SK-N-SH treated with all-trans-retinoic acid at 6 μM for 48 hours (cell line): ENCODE results near the gene HHATL.

Experiments
- ATAC-seq: fragments of 200-7000 bp; cut with Tn5 transposase; 3 replicates; pipeline ENCODE4 v1.9.1; 2020; ENCODE audit warnings: mild to moderate bottlenecking, moderate library complexity
- ARNTL ChIP-seq: fragments of 450-650 bp; formaldehyde crosslinking; IDR thresholded peaks from 2 replicates; pipeline ENCODE4 v1.5.0; 2020; ENCODE audit warnings: low read depth, mild to moderate bottlenecking, moderate library complexity, borderline replicate concordance
- BACH2 ChIP-seq: fragments of 250-450 bp; sonication (Bioruptor Pico); IDR thresholded peaks from 2 replicates; pipeline ENCODE4 v1.9.0; 2021; ENCODE audit warnings: mild to moderate bottlenecking, borderline replicate concordance
- CSDC2 ChIP-seq: fragments of 250-450 bp; sonication (Bioruptor Pico); IDR thresholded peaks from 2 replicates; pipeline ENCODE4 v1.5.0; 2020; ENCODE audit warnings: mild to moderate bottlenecking, moderate library complexity
- ESRRG ChIP-seq: fragments of 250-450 bp; sonication (Bioruptor Pico); IDR thresholded peaks from 2 replicates; pipeline ENCODE4 v1.6.1; 2021; ENCODE audit warnings: mild to moderate bottlenecking
- GLIS3 ChIP-seq: fragments of 250-450 bp; sonication (Bioruptor Pico); IDR thresholded peaks from 2 replicates; pipeline ENCODE4 v1.5.0; 2020; ENCODE audit warnings: mild to moderate bottlenecking, moderate library complexity
- OSR1 ChIP-seq: fragments of 250-450 bp; sonication (Bioruptor Pico); IDR thresholded peaks from 2 replicates; pipeline ENCODE4 v1.8.0; 2022; ENCODE audit warnings: moderate library complexity, mild to moderate bottlenecking, inconsistent platforms
- PPARA ChIP-seq: fragments of 250-450 bp; sonication (Bioruptor Pico); IDR thresholded peaks from 2 replicates; pipeline ENCODE4 v1.5.0; 2020; ENCODE audit warnings: mild to moderate bottlenecking, borderline replicate concordance
- RARB ChIP-seq: fragments of 250-450 bp; sonication (Bioruptor Pico); IDR thresholded peaks from 2 replicates; pipeline ENCODE4 v1.8.0; 2021; ENCODE audit warnings: mild to moderate bottlenecking, moderate library complexity
- SNAI2 ChIP-seq: fragments of 250-450 bp; sonication (Bioruptor Pico); IDR thresholded peaks from 2 replicates; pipeline ENCODE4 v1.5.0; 2020; ENCODE audit warnings: mild to moderate bottlenecking, moderate library complexity
- TCF4 ChIP-seq: fragments of 250-450 bp; sonication (Bioruptor Pico); IDR thresholded peaks from 2 replicates; pipeline ENCODE4 v1.8.0; 2021; ENCODE audit warnings: mild to moderate bottlenecking, moderate library complexity, borderline replicate concordance
- TOX ChIP-seq: fragments of 250-450 bp; sonication (Bioruptor Pico); IDR thresholded peaks from 2 replicates; pipeline ENCODE4 v1.8.0; 2021; ENCODE audit warnings: mild to moderate bottlenecking, moderate library complexity, borderline replicate concordance
- ZC3H10 ChIP-seq: fragments of 250-450 bp; sonication (Bioruptor Pico); IDR thresholded peaks from 2 replicates; pipeline ENCODE4 v1.5.1; 2021; ENCODE audit warnings: mild to moderate bottlenecking, moderate library complexity
- ZFP3 ChIP-seq: fragments of 250-450 bp; sonication (Bioruptor Pico); IDR thresholded peaks from 2 replicates; pipeline ENCODE4 v1.5.0; 2020; ENCODE audit warnings: mild to moderate bottlenecking, moderate library complexity
- ZFP30 ChIP-seq: fragments of 450-650 bp; formaldehyde crosslinking; IDR thresholded peaks from 2 replicates; pipeline ENCODE4 v1.5.0; 2022; ENCODE audit warnings: mild to moderate bottlenecking, moderate library complexity
- ZNF565 ChIP-seq: fragments of 450-650 bp; formaldehyde crosslinking; conservative IDR thresholded peaks from 2 replicates; pipeline ENCODE4 v1.5.0; 2020; ENCODE audit warnings: low read depth, mild to moderate bottlenecking, moderate library complexity
- ZNF8 ChIP-seq: fragments of 450-650 bp; formaldehyde crosslinking; IDR thresholded peaks from 2 replicates; pipeline ENCODE4 v1.5.0; 2020; ENCODE audit warnings: mild to moderate bottlenecking, moderate library complexity
- TF ChIP-seq, protein P1 (sequence below): fragments of 250-450 bp; sonication (Bioruptor Pico); IDR thresholded peaks from 2 replicates; pipeline ENCODE4 v1.5.1; 2021; ENCODE audit warnings: mild to moderate bottlenecking, moderate library complexity
- TF ChIP-seq, protein P2 (sequence below): fragments of 250-450 bp; sonication (Bioruptor Pico); IDR thresholded peaks from 2 replicates; pipeline ENCODE4 v1.5.0; 2020; ENCODE audit warnings: mild to moderate bottlenecking, moderate library complexity
- TF ChIP-seq, protein P3 (sequence below): fragments of 250-450 bp; sonication (Bioruptor Pico); IDR thresholded peaks from 2 replicates; pipeline ENCODE4 v1.8.0; 2020; ENCODE audit warnings: mild to moderate bottlenecking, moderate library complexity, borderline replicate concordance
- TF ChIP-seq, protein P4 (sequence below): fragments of 250-450 bp; sonication (Bioruptor Pico); IDR thresholded peaks from 2 replicates; pipeline ENCODE4 v1.8.0; 2021; ENCODE audit warnings: low read depth, mild to moderate bottlenecking, moderate library complexity, borderline replicate concordance
- TF ChIP-seq, protein P5 (sequence below): fragments of 250-450 bp; sonication (Bioruptor Pico); IDR thresholded peaks from 2 replicates; pipeline ENCODE4 v1.5.1; 2020; ENCODE audit warnings: low read depth, mild to moderate bottlenecking, moderate library complexity

Gene HHATL

DNA sequence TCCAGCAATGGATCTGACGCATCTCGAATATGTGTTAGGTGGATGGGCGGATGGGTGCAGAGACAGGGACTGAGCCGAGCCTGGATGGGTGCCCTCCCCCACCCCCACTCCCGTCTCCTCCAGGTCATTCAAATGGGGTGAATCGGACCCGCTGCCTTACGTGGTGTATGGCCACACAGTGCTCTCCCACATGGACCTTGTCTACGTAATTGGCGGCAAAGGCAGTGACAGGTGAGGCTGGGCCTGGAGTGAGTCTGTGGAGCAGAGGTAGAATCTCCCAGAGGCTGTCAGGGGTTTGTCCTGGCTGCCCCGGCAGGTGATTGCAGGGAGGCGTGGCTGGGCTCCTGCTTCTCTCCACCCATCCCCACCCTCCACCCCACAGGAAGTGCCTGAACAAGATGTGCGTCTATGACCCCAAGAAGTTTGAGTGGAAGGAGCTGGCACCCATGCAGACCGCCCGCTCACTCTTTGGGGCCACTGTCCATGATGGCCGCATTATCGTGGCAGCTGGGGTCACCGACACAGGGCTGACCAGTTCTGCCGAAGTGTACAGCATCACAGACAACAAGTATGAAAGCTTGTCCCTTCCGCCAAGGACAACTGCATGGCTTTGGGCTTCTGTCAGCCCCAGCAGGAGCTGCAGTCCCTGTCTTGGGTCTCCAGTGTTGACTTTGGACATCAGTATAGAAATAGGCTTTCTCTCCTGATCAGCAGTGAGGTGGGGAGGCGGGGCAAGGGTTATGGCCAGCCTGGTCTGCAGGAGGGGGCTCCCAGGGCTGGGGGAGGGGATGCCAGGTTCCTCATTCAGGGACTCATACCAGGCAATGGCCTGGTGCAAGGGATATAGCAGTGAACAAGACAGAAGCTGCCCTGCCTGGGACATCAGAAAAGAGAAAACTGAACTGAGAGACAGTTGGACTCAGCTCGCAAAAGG is 13.8 kb downstream of the HHATL start:
- TF ChIP-seq ZNF8: no peak
- TF ChIP-seq, protein P1, sequence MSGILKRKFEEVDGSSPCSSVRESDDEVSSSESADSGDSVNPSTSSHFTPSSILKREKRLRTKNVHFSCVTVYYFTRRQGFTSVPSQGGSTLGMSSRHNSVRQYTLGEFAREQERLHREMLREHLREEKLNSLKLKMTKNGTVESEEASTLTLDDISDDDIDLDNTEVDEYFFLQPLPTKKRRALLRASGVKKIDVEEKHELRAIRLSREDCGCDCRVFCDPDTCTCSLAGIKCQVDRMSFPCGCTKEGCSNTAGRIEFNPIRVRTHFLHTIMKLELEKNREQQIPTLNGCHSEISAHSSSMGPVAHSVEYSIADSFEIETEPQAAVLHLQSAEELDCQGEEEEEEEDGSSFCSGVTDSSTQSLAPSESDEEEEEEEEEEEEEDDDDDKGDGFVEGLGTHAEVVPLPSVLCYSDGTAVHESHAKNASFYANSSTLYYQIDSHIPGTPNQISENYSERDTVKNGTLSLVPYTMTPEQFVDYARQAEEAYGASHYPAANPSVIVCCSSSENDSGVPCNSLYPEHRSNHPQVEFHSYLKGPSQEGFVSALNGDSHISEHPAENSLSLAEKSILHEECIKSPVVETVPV (CRISPR knock-in tag): no peak
- no peak for TF ChIP-seq ESRRG (CRISPR knock-in tag)
- no peak for TF ChIP-seq RARB (CRISPR knock-in tag)
- TF ChIP-seq, protein P2, sequence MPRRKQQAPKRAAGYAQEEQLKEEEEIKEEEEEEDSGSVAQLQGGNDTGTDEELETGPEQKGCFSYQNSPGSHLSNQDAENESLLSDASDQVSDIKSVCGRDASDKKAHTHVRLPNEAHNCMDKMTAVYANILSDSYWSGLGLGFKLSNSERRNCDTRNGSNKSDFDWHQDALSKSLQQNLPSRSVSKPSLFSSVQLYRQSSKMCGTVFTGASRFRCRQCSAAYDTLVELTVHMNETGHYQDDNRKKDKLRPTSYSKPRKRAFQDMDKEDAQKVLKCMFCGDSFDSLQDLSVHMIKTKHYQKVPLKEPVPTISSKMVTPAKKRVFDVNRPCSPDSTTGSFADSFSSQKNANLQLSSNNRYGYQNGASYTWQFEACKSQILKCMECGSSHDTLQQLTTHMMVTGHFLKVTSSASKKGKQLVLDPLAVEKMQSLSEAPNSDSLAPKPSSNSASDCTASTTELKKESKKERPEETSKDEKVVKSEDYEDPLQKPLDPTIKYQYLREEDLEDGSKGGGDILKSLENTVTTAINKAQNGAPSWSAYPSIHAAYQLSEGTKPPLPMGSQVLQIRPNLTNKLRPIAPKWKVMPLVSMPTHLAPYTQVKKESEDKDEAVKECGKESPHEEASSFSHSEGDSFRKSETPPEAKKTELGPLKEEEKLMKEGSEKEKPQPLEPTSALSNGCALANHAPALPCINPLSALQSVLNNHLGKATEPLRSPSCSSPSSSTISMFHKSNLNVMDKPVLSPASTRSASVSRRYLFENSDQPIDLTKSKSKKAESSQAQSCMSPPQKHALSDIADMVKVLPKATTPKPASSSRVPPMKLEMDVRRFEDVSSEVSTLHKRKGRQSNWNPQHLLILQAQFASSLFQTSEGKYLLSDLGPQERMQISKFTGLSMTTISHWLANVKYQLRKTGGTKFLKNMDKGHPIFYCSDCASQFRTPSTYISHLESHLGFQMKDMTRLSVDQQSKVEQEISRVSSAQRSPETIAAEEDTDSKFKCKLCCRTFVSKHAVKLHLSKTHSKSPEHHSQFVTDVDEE: no peak
- TF ChIP-seq CSDC2 (CRISPR knock-in tag): no peak
- no peak for TF ChIP-seq TCF4 (CRISPR knock-in tag)
- TF ChIP-seq OSR1 (CRISPR knock-in tag): no peak
- TF ChIP-seq ZFP30 (CRISPR knock-in tag): no peak
- TF ChIP-seq PPARA (CRISPR knock-in tag): no peak
- TF ChIP-seq, protein P3, sequence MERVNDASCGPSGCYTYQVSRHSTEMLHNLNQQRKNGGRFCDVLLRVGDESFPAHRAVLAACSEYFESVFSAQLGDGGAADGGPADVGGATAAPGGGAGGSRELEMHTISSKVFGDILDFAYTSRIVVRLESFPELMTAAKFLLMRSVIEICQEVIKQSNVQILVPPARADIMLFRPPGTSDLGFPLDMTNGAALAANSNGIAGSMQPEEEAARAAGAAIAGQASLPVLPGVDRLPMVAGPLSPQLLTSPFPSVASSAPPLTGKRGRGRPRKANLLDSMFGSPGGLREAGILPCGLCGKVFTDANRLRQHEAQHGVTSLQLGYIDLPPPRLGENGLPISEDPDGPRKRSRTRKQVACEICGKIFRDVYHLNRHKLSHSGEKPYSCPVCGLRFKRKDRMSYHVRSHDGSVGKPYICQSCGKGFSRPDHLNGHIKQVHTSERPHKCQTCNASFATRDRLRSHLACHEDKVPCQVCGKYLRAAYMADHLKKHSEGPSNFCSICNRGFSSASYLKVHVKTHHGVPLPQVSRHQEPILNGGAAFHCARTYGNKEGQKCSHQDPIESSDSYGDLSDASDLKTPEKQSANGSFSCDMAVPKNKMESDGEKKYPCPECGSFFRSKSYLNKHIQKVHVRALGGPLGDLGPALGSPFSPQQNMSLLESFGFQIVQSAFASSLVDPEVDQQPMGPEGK (CRISPR knock-in tag): no peak
- TF ChIP-seq, protein P4, sequence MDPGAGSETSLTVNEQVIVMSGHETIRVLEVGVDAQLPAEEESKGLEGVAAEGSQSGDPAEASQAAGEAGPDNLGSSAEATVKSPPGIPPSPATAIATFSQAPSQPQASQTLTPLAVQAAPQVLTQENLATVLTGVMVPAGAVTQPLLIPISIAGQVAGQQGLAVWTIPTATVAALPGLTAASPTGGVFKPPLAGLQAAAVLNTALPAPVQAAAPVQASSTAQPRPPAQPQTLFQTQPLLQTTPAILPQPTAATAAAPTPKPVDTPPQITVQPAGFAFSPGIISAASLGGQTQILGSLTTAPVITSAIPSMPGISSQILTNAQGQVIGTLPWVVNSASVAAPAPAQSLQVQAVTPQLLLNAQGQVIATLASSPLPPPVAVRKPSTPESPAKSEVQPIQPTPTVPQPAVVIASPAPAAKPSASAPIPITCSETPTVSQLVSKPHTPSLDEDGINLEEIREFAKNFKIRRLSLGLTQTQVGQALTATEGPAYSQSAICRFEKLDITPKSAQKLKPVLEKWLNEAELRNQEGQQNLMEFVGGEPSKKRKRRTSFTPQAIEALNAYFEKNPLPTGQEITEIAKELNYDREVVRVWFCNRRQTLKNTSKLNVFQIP (CRISPR knock-in tag): no peak
- no peak for TF ChIP-seq SNAI2
- no peak for ATAC-seq

DNA sequence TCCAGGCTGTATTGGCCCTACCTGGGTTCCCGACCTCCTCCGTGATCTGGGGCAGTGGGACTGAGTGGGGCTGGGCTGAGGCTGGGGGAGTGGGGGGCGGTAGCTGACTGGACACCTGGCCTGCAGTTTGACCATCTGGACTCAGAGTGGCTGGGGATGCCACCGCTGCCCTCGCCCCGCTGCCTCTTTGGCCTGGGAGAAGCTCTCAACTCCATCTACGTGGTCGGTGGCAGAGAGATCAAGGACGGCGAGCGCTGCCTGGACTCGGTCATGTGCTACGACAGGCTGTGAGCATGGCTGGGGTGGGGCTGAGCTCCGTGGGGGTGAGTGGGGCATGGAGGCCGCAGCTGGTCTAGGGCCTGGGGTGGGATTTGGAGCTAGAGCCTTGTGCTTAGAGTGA is 14.6 kb downstream of the HHATL start:
- TF ChIP-seq, protein P5, sequence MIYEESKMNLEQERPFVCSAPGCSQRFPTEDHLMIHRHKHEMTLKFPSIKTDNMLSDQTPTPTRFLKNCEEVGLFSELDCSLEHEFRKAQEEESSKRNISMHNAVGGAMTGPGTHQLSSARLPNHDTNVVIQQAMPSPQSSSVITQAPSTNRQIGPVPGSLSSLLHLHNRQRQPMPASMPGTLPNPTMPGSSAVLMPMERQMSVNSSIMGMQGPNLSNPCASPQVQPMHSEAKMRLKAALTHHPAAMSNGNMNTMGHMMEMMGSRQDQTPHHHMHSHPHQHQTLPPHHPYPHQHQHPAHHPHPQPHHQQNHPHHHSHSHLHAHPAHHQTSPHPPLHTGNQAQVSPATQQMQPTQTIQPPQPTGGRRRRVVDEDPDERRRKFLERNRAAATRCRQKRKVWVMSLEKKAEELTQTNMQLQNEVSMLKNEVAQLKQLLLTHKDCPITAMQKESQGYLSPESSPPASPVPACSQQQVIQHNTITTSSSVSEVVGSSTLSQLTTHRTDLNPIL: no peak
- TF ChIP-seq ZC3H10 (CRISPR knock-in tag) (no peak), ZFP30 (CRISPR knock-in tag) (no peak), ARNTL (CRISPR knock-in tag) (no peak), BACH2 (no peak), OSR1 (CRISPR knock-in tag) (no peak), TOX (CRISPR knock-in tag) (no peak), ZNF565 (CRISPR knock-in tag) (no peak), ZFP3 (CRISPR knock-in tag) (no peak), ESRRG (CRISPR knock-in tag) (no peak), CSDC2 (CRISPR knock-in tag) (no peak), GLIS3 (no peak)
- TF ChIP-seq, protein P1 (CRISPR knock-in tag): no peak
- TF ChIP-seq, protein P3 (CRISPR knock-in tag): no peak
- TF ChIP-seq, protein P4 (CRISPR knock-in tag): no peak
- TF ChIP-seq, all 23 proteins: peak for 0

More for the DNA sequence above, 14.6 kb downstream of the HHATL start:
- ATAC-seq: no peak
